DND-41 (cell line): ENCODE measurements around the gene TTLL8.

Source experiments
- EZH2 ChIP-seq: IDR thresholded peaks from 3 replicates; pipeline ENCODE4 v1.6.1; 2012; ENCODE audit warnings: borderline replicate concordance, low read depth, mild to moderate bottlenecking, moderate library complexity, low read length, inconsistent platforms; ENCODE audit not compliant: severe bottlenecking
- TF ChIP-seq, protein P1 (sequence below): IDR thresholded peaks from 2 replicates; pipeline ENCODE4 v1.5.1; 2012; ENCODE audit warnings: borderline replicate concordance, low read length, moderate library complexity, mild to moderate bottlenecking; ENCODE audit not compliant: poor library complexity, severe bottlenecking; ENCODE audit errors: extremely low read depth

GRCh38 chr22:50009251-50009650, 48.8 kb downstream of the TTLL8 start:
- TF ChIP-seq, protein P1, sequence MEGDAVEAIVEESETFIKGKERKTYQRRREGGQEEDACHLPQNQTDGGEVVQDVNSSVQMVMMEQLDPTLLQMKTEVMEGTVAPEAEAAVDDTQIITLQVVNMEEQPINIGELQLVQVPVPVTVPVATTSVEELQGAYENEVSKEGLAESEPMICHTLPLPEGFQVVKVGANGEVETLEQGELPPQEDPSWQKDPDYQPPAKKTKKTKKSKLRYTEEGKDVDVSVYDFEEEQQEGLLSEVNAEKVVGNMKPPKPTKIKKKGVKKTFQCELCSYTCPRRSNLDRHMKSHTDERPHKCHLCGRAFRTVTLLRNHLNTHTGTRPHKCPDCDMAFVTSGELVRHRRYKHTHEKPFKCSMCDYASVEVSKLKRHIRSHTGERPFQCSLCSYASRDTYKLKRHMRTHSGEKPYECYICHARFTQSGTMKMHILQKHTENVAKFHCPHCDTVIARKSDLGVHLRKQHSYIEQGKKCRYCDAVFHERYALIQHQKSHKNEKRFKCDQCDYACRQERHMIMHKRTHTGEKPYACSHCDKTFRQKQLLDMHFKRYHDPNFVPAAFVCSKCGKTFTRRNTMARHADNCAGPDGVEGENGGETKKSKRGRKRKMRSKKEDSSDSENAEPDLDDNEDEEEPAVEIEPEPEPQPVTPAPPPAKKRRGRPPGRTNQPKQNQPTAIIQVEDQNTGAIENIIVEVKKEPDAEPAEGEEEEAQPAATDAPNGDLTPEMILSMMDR = no peak
- no peak for TF ChIP-seq EZH2
